Smooth muscle cell (in vitro differentiated cells): ENCODE measurements around the gene TTC16. TPM values are rescaled to one million over a fixed set of nuclear protein-coding genes. Genes with fewer than 3 reads are reported as not detected.

ENCODE experiments used
- DNase-seq: peaks from one replicate; lab custom pipeline; 2025; ENCODE audit not compliant: unreplicated experiment; lab: John Stamatoyannopoulos, UW
- H2AFZ ChIP-seq: fragments of 200-600 bp; sonication (generic); 2 replicates; pipeline ENCODE4 v1.6.0; 2016; ENCODE audit warnings: antibody characterized with exemption, low read depth, mild to moderate bottlenecking
- H3F3A ChIP-seq: fragments of 200-600 bp; sonication (generic); 2 replicates; pipeline ENCODE4 v1.6.0; 2017; ENCODE audit warnings: antibody characterized with exemption, low read depth
- H3K27ac ChIP-seq: fragments of 200-600 bp; sonication (generic); 2 replicates; pipeline ENCODE4 v1.5.1; 2016; ENCODE audit warnings: low read depth, mild to moderate bottlenecking
- H3K27me3 ChIP-seq: fragments of 200-600 bp; sonication (generic); 2 replicates; pipeline ENCODE4 v1.6.1; 2016; ENCODE audit warnings: low read depth, mild to moderate bottlenecking
- H3K36me3 ChIP-seq: fragments of 200-600 bp; sonication (generic); 2 replicates; pipeline ENCODE4 v1.5.1; 2016; ENCODE audit warnings: low read depth
- H3K4me1 ChIP-seq: fragments of 200-600 bp; sonication (generic); 2 replicates; pipeline ENCODE4 v1.5.1; 2016; ENCODE audit warnings: low read depth
- H3K4me2 ChIP-seq: fragments of 200-600 bp; sonication (generic); 2 replicates; pipeline ENCODE4 v1.6.0; 2016; ENCODE audit warnings: mild to moderate bottlenecking
- H3K4me3 ChIP-seq: fragments of 200-600 bp; sonication (generic); 2 replicates; pipeline ENCODE4 v1.5.1; 2016; ENCODE audit warnings: mild to moderate bottlenecking
- H3K79me2 ChIP-seq: fragments of 200-600 bp; sonication (generic); 2 replicates; pipeline ENCODE4 v1.6.0; 2016; ENCODE audit warnings: low read depth, mild to moderate bottlenecking
- H3K9ac ChIP-seq: fragments of 200-600 bp; sonication (generic); 2 replicates; pipeline ENCODE4 v1.6.0; 2016; ENCODE audit warnings: low read depth
- H3K9me3 ChIP-seq: fragments of 200-600 bp; sonication (generic); replicated peaks from 2 replicates; pipeline ENCODE4 v1.5.1; 2016; ENCODE audit warnings: low read depth
- H4K20me1 ChIP-seq: fragments of 200-600 bp; sonication (generic); 2 replicates; pipeline ENCODE4 v1.6.0; 2016; ENCODE audit warnings: low read depth
- WGBS: methylation state at CpG from one replicate; pipeline ENCODE4 v1.1.7; 2016; ENCODE audit warnings: low lambda C conversion rate; 5-methylcytosine and 5-hydroxymethylcytosine counted together
- polyA plus RNA-seq: library from polyadenylated mRNA; unstranded; fragments of >200 nt; fragmentation: Nextera tagmentation; extraction: Ambion mirVana; gene quantifications from 2 replicates; pipeline ENCODE4 v1.2.1, GENCODE V29; 2016
- total RNA-seq: library from RNA; depleted of rRNA; stranded (reverse); fragments of >200 nt; gene quantifications from 2 replicates; pipeline ENCODE4 v1.2.3, GENCODE V29; 2014
- TF ChIP-seq, protein P1 (sequence below): fragments of 200-600 bp; sonication (generic); IDR thresholded peaks from 2 replicates; pipeline ENCODE4 v1.5.1; 2017; ENCODE audit warnings: borderline replicate concordance, mild to moderate bottlenecking, antibody characterized with exemption; ENCODE audit not compliant: insufficient read depth, poor library complexity, severe bottlenecking

Gene TTC16
- total and polyA plus RNA-seq, 2 experiments from 2014 or later = 0.22 TPM; not detected in 1

DNA sequence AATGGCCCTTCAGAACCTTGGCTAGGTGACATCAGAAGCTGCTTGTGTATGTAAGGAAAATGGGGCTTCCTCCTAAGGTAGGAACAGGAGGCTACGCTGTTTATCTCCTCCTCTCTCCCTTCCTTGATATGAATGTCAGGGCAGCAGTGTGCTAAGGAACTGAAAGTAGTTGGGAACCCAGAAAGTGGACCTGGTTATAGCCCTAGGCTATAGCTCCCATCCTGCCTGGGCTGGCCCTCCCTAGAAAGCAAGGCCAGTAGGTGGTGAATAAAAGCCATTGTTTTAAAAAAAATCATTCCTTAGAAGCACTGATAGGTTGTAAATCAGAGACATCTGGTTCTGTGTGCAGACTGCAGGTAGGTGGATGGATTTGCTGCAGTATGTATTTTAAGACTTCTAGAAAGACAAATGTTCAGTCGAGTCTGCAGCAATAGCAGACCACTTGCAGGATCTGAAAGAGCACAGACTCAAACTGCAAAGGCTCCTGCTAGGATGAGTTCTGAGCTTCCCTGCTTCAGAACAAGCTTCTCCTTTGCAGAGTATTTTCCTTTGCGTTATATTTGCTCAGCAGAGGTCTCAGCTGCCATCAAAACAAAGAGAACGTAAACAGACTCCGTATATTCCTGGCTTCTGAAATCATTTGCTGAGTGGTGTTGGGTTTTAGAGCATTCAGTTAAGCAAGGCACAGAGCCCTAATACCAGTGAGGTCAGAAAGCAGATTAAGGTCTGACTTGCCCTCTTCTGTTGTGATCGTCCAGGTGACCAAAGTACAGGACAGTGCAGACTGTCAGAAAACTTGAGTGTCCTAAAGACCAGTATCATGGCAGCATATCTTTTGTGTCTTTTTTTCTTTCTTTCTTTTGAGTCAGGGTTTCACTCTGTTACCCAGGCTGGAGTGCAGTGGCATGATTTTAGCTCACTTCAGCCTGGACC, 29.2 kb upstream of the TTC16 start:
- H3K36me3 ChIP-seq = no peaks in the 10 kb centered on the region
- no peak overlapping the region for H2AFZ ChIP-seq
- H3K4me1 ChIP-seq = no peaks in the 10 kb centered on the region
- H3K4me3 ChIP-seq = no peak overlapping the region
- no peaks in the 10 kb centered on the region for H3K9me3 ChIP-seq
- H3K27me3 ChIP-seq = no peaks in the 10 kb centered on the region
- TF ChIP-seq, protein P1, sequence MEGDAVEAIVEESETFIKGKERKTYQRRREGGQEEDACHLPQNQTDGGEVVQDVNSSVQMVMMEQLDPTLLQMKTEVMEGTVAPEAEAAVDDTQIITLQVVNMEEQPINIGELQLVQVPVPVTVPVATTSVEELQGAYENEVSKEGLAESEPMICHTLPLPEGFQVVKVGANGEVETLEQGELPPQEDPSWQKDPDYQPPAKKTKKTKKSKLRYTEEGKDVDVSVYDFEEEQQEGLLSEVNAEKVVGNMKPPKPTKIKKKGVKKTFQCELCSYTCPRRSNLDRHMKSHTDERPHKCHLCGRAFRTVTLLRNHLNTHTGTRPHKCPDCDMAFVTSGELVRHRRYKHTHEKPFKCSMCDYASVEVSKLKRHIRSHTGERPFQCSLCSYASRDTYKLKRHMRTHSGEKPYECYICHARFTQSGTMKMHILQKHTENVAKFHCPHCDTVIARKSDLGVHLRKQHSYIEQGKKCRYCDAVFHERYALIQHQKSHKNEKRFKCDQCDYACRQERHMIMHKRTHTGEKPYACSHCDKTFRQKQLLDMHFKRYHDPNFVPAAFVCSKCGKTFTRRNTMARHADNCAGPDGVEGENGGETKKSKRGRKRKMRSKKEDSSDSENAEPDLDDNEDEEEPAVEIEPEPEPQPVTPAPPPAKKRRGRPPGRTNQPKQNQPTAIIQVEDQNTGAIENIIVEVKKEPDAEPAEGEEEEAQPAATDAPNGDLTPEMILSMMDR = no peak
- H3K27ac ChIP-seq = no peak overlapping the region
- H3F3A ChIP-seq = no peaks in the 10 kb centered on the region
- no peak overlapping the region for H3K9ac ChIP-seq
- DNase-seq = no peak
- H3K79me2 ChIP-seq = no peaks in the 10 kb centered on the region
- H4K20me1 ChIP-seq = no peaks in the 10 kb centered on the region
- WGBS = 81% methylated on average over 6 of the region's 6 CpGs
- H3K4me2 ChIP-seq = no peak overlapping the region

DNA sequence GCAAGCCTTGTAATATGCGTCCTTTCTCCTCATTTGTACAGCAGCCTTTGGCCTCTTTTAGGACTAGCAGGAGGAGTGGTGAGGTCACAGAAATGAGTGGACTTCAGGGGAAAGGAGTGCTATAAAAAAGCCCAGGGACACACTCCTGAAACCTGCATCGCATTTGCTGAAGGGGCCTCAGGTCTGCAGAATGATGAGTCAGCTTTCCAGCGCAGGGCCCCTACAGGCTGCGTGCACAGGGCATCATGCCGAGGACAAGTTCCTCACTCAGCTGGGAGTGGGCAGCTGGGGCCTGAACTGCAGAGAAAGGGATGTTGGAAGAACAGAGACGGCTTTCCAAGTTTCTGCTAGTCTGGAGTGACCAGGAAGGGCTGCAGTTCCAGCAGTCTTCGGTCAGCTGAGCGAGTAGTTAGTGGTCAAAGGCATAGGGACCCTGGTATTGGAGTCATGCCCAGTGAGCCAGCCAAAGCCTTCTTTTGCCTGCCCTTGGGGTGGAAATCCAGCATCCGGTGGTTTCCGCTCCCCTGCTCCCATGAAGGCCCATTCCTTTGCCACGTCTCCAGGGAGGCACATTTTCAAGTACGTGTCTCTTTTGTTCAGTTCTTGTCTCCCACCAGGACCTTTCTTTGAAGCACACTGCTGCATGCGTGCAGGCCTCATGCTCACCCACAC, 26.4 kb upstream of the TTC16 start:
- no peak overlapping the region for H3K9ac ChIP-seq
- no peaks in the 10 kb centered on the region for H3K36me3 ChIP-seq
- no peak overlapping the region for H3K4me3 ChIP-seq
- H3K27me3 ChIP-seq = no peaks in the 10 kb centered on the region
- no peaks in the 10 kb centered on the region for H3F3A ChIP-seq
- no peaks in the 10 kb centered on the region for H3K9me3 ChIP-seq
- H3K4me2 ChIP-seq = no peak overlapping the region
- no peak overlapping the region for H3K27ac ChIP-seq
- no peaks in the 10 kb centered on the region for H3K4me1 ChIP-seq
- H3K79me2 ChIP-seq = no peaks in the 10 kb centered on the region
- TF ChIP-seq, protein P1 = no peak
- DNase-seq = no peak
- H4K20me1 ChIP-seq = no peaks in the 10 kb centered on the region
- 94% methylated on average over 13 of the region's 13 CpGs for WGBS
- no peak overlapping the region for H2AFZ ChIP-seq

DNA sequence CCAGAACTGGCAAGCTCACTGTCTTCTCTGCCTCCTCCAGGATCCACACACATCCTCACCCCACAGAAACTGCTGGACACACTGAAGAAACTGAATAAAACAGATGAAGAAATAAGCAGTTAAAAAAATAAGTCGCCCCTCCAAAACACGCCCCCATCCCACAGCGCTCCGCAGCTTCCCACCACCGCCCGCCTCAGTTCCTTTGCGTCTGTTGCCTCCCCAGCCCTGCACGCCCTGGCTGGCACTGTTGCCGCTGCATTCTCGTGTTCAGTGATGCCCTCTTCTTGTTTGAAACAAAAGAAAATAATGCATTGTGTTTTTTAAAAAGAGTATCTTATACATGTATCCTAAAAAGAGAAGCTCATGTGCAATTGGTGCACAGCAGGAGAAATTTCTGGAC, 25.1 kb upstream of the TTC16 start:
- H3K79me2 ChIP-seq = no peaks in the 10 kb centered on the region
- H3K27me3 ChIP-seq = no peaks in the 10 kb centered on the region
- H3K36me3 ChIP-seq = no peaks in the 10 kb centered on the region
- H3K4me3 ChIP-seq = no peak overlapping the region
- H3K4me1 ChIP-seq = no peaks in the 10 kb centered on the region
- no peak overlapping the region for H3K27ac ChIP-seq
- TF ChIP-seq, protein P1 = no peak
- H3F3A ChIP-seq = no peaks in the 10 kb centered on the region
- no peaks in the 10 kb centered on the region for H3K9me3 ChIP-seq
- H3K9ac ChIP-seq = no peak overlapping the region
- no peak overlapping the region for H2AFZ ChIP-seq
- DNase-seq = no peak
- no peaks in the 10 kb centered on the region for H4K20me1 ChIP-seq
- no peak overlapping the region for H3K4me2 ChIP-seq
- WGBS = 94% methylated on average over 10 of the region's 10 CpGs
